HCT116 (cell line): ENCODE data around the gene GPR26. TPM values are rescaled to one million over a fixed set of nuclear protein-coding genes. Genes with fewer than 3 reads are reported as not detected.

ENCODE experiments used
- ATAC-seq: fragments of 200-7000 bp; cut with Tn5 transposase; 2 replicates; pipeline ENCODE4 v1.9.1; 2020; ENCODE audit warnings: mild to moderate bottlenecking, moderate library complexity
- BruUV-seq: library from RNA; stranded (reverse); fragments of 400-500 nt; replicated peaks from 2 replicates; lab custom pipeline; 2021; lab: Mats Ljungman, UMichigan
- CTCF ChIA-PET: fragments of 300-600 bp; sonication (Branson Sonifier 250); formaldehyde crosslinking; loops from one replicate; lab custom pipeline; 2021; ENCODE audit warnings: antibody characterized with exemption; lab: Charles Lee
- POLR2A ChIA-PET: fragments of 300-600, 350-600 bp; sonication (Branson Sonifier 250); formaldehyde crosslinking; loops from one replicate; lab custom pipeline; 2021; ENCODE audit warnings: antibody characterized with exemption; lab: Charles Lee
- RAD21 ChIA-PET, 2 experiments: fragments of 300-600 bp; sonication (Branson Sonifier 250); formaldehyde crosslinking; loops; one replicate each; lab custom pipeline; 2023; ENCODE audit warnings: low total read pairs in 2 of 2; ENCODE audit not compliant: uncharacterized antibody in 2 of 2, unreplicated experiment in 2 of 2, low non-redundant PET in 1 of 2; lab: Charles Lee
- DNase-seq: peaks from one replicate; pipeline ENCODE4 v3.0.0-alpha.2; 2010; ENCODE audit warnings: low read depth, low spot score
- H2AFZ ChIP-seq: fragments of 200-600 bp; shearing (Covaris generic), sonication (generic); 2 replicates; pipeline ENCODE4 v1.6.1; 2017; ENCODE audit warnings: low read depth, mixed run types, mixed read lengths, antibody characterized with exemption, low read length; ENCODE audit not compliant: poor library complexity, severe bottlenecking
- H3K27ac ChIP-seq: 2 replicates; pipeline ENCODE4 v1.5.1; 2012; ENCODE audit warnings: low read depth, low read length
- H3K27me3 ChIP-seq: fragments of 200-600 bp; sonication (generic); 2 replicates; pipeline ENCODE4 v1.6.1; 2016; ENCODE audit warnings: mixed run types, low read length, mixed read lengths; ENCODE audit not compliant: insufficient read depth
- H3K36me3 ChIP-seq, 2 experiments: fragments of 200-500 bp in 1 of 2; fragments of 200-600 bp in 1 of 2; sonication (Bioruptor generic) in 1 of 2; sonication (generic) in 1 of 2; 2 replicates each; pipeline versions ENCODE4 v1.5.1 to v1.6.1; 2014 to 2016; ENCODE audit warnings: low read length in 2 of 2, inconsistent platforms in 1 of 2, mixed read lengths in 1 of 2, mixed run types in 1 of 2; ENCODE audit not compliant: insufficient read depth in 2 of 2, control insufficient read depth in 1 of 2
- H3K4me1 ChIP-seq, 2 experiments: fragments of 200-600 bp in 1 of 2; sonication (generic) in 1 of 2; 2 replicates each; pipeline versions ENCODE4 v1.5.1 to v1.6.1; 2012 to 2017; ENCODE audit warnings: low read length in 2 of 2, inconsistent platforms in 1 of 2, mild to moderate bottlenecking in 1 of 2, mixed read lengths in 1 of 2, mixed run types in 1 of 2, moderate library complexity in 1 of 2; ENCODE audit not compliant: insufficient read depth in 2 of 2, control insufficient read depth in 1 of 2
- H3K4me2 ChIP-seq: fragments of 200-600 bp; sonication (generic); 2 replicates; pipeline ENCODE4 v1.6.1; 2017; ENCODE audit warnings: mixed run types, low read length, mixed read lengths
- H3K4me3 ChIP-seq, 2 experiments: fragments of 200-600 bp in 1 of 2; sonication (generic) in 1 of 2; replicated peaks in 1 of 2; 2 replicates each; pipeline ENCODE4 v1.5.1; 2011 to 2016; ENCODE audit warnings: low read length in 2 of 2, control low read depth in 1 of 2, low read depth in 1 of 2, mild to moderate bottlenecking in 1 of 2, mixed read lengths in 1 of 2, mixed run types in 1 of 2
- H3K79me2 ChIP-seq: fragments of 200-600 bp; sonication (generic); 2 replicates; pipeline ENCODE4 v1.6.1; 2017; ENCODE audit warnings: mild to moderate bottlenecking, mixed run types, low read length, moderate library complexity, mixed read lengths; ENCODE audit not compliant: insufficient read depth
- H3K9ac ChIP-seq: fragments of 200-600 bp; sonication (generic); 2 replicates; pipeline ENCODE4 v1.6.1; 2016; ENCODE audit warnings: low read length, mixed read lengths
- H3K9me2 ChIP-seq: fragments of 200-600 bp; sonication (generic), shearing (Covaris generic); 2 replicates; pipeline ENCODE4 v1.6.1; 2017; ENCODE audit warnings: mixed run types, mild to moderate bottlenecking, moderate library complexity; ENCODE audit not compliant: insufficient read depth
- H3K9me3 ChIP-seq, 2 experiments: fragments of 200-500 bp in 1 of 2; fragments of 200-600 bp in 1 of 2; sonication (Bioruptor generic) in 1 of 2; sonication (generic) in 1 of 2; 2 replicates each; pipeline ENCODE4 v1.6.1; 2014 to 2017; ENCODE audit warnings: low read length in 2 of 2, mixed read lengths in 2 of 2, inconsistent platforms in 1 of 2, low read depth in 1 of 2, mild to moderate bottlenecking in 1 of 2, mixed run types in 1 of 2, moderate library complexity in 1 of 2; ENCODE audit not compliant: control insufficient read depth in 1 of 2, insufficient read depth in 1 of 2
- H4K20me1 ChIP-seq: fragments of 200-600 bp; sonication (generic), shearing (Covaris generic); 2 replicates; pipeline ENCODE4 v1.6.1; 2017; ENCODE audit warnings: mixed run types, mild to moderate bottlenecking, moderate library complexity; ENCODE audit not compliant: insufficient read depth
- ATF3 ChIP-seq: IDR thresholded peaks from 2 replicates; pipeline ENCODE4 v1.6.1; 2012
- CBX3 ChIP-seq: IDR thresholded peaks from 2 replicates; pipeline ENCODE4 v1.6.1; 2012; ENCODE audit warnings: low read depth
- CEBPB ChIP-seq: IDR thresholded peaks from 2 replicates; pipeline ENCODE4 v1.6.1; 2012; ENCODE audit warnings: low read depth
- EGR1 ChIP-seq: IDR thresholded peaks from 2 replicates; pipeline ENCODE4 v1.6.1; 2012; ENCODE audit warnings: low read depth
- ELF1 ChIP-seq: IDR thresholded peaks from 2 replicates; pipeline ENCODE4 v1.6.1; 2012; ENCODE audit warnings: low read depth, borderline replicate concordance
- EZH2 ChIP-seq: fragments of 200-600 bp; sonication (generic); IDR thresholded peaks from 2 replicates; pipeline ENCODE4 v1.6.1; 2017; ENCODE audit warnings: antibody characterized with exemption, mixed run types
- EZH2phosphoT487 ChIP-seq: fragments of 200-600 bp; IDR thresholded peaks from 2 replicates; pipeline ENCODE4 v1.6.1; 2018; ENCODE audit warnings: antibody characterized with exemption, borderline replicate concordance
- JUND ChIP-seq: IDR thresholded peaks from 2 replicates; pipeline ENCODE4 v1.6.1; 2012
- MAX ChIP-seq: IDR thresholded peaks from 2 replicates; pipeline ENCODE4 v1.6.1; 2012
- POLR2A ChIP-seq: IDR thresholded peaks from 2 replicates; pipeline ENCODE4 v1.7.0; 2011; ENCODE audit warnings: borderline replicate concordance; ENCODE audit not compliant: insufficient read depth, insufficient read length; ENCODE audit errors: extremely low read depth
- POLR2AphosphoS5 ChIP-seq: IDR thresholded peaks from 2 replicates; pipeline ENCODE4 v1.6.1; 2011; ENCODE audit warnings: mild to moderate bottlenecking, low read depth, low read length, moderate library complexity
- RAD21 ChIP-seq: IDR thresholded peaks from 2 replicates; pipeline ENCODE4 v1.6.1; 2012; ENCODE audit warnings: low read depth, mild to moderate bottlenecking
- SIN3A ChIP-seq: IDR thresholded peaks from 2 replicates; pipeline ENCODE4 v1.6.1; 2012; ENCODE audit warnings: low read depth
- SP1 ChIP-seq: IDR thresholded peaks from 2 replicates; pipeline ENCODE4 v1.6.1; 2012; ENCODE audit warnings: low read depth
- TCF7L2 ChIP-seq: IDR thresholded peaks from 2 replicates; pipeline ENCODE4 v1.7.0; 2011; ENCODE audit warnings: borderline replicate concordance, inconsistent platforms; ENCODE audit not compliant: insufficient read depth, insufficient read length; ENCODE audit errors: extremely low read depth
- ZNF274 ChIP-seq: fragments of 200-500 bp; sonication (Bioruptor generic); IDR thresholded peaks from 2 replicates; pipeline ENCODE4 v1.6.1; 2014; ENCODE audit warnings: mild to moderate bottlenecking, low read depth, low read length, inconsistent platforms
- intact Hi-C: fragments of 100-400 bp; cut with micrococcal nuclease; formaldehyde crosslinking; loops from 2 replicates; pipeline ENCODE4 v1.10.0; 2022
- total RNA-seq: library from RNA; stranded (reverse); gene quantifications from one replicate; pipeline ENCODE4 v1.2.1, GENCODE V29; 2021; ENCODE audit not compliant: unreplicated experiment
- TF ChIP-seq, protein P1 (sequence below): IDR thresholded peaks from 2 replicates; pipeline ENCODE4 v1.6.1; 2012; ENCODE audit warnings: low read depth
- TF ChIP-seq, protein P2 (sequence below), 3 experiments: fragments of 200-600 bp in 1 of 3; sonication (generic) in 1 of 3; IDR thresholded peaks in 2 of 3; conservative IDR thresholded peaks in 1 of 3; 2 replicates each; pipeline ENCODE4 v1.5.1; 2012 to 2017; ENCODE audit warnings: low read depth in 2 of 3, low read length in 2 of 3, antibody characterized with exemption in 1 of 3, borderline replicate concordance in 1 of 3, control low read depth in 1 of 3, mild to moderate bottlenecking in 1 of 3, mixed read lengths in 1 of 3, mixed run types in 1 of 3, moderate library complexity in 1 of 3; ENCODE audit not compliant: insufficient read depth in 1 of 3

The GPR26 gene
- total RNA-seq, 1 experiment from 2014 or later: not detected

DNA sequence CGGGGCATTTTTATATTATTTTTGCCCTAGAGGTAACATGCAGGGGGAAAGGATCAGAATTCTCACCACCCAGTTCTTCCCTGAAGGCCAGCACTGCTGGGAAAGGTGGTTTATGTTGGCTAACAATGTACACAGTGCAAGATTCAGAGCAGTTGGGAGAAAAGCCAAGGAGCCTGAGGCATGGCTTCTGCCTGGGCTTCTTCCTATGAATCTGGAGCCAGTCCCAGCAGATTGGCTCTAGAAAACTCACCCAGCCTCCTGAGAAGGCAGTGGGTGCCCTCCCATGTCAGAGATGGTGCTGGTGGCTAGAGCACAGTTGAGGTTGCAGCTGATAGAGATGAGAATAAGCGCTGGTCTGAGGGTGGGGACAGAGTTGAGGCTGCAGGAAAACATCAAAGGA, 44.7 kb upstream of the GPR26 start:
- no peak for DNase-seq
- Histone ChIP-seq H3K4me2 (no peak overlapping the region), H3K4me3 (no peak overlapping the region), H3K9me2 (no peaks in the 10 kb centered on the region), H3K79me2 (no peaks in the 10 kb centered on the region), H3K27me3 (peaks cover 87% of the 10 kb centered on the region), H3K27ac (no peak overlapping the region), H4K20me1 (no peaks in the 10 kb centered on the region), H3K36me3 (no peaks in the 10 kb centered on the region), H3K9me3 (no peaks in the 10 kb centered on the region), H2AFZ (no peak overlapping the region), H3K9ac (no peak overlapping the region), H3K4me1 (no peaks in the 10 kb centered on the region)
- RAD21 ChIA-PET: no interaction called here
- POLR2A ChIA-PET: no interaction called here
- no TSS peak for BruUV-seq
- ATAC-seq: no peak
- TF ChIP-seq ZNF274 (no peak), EGR1 (no peak)
- intact Hi-C loops: no loop called here
- CTCF ChIA-PET: no interaction called here

DNA sequence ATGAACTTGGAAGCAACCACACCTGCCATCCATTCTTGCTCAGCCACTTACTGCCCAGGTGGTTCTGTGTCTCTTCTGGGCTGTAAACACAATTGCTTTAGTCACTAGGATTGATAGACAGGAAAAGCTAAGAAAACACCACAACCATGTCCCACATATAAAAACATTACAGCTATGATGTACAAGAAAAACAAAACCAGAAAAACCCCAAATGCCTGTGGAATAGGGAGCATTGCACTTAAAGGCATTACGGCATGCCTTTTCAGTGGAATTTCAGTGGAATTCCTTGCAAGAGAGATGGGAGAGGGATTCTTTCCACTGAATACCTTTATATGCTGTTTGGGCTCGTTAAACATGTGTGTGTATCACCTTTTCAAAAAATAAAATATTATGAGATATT, 44.2 kb upstream of the GPR26 start:
- intact Hi-C loops: no loop called here
- H3K9ac ChIP-seq: no peak overlapping the region
- ATAC-seq (no peak), DNase-seq (no peak)
- no peak overlapping the region for H2AFZ ChIP-seq
- RAD21 ChIA-PET: no interaction called here
- H3K4me1 ChIP-seq: no peaks in the 10 kb centered on the region
- no peaks in the 10 kb centered on the region for H3K9me2 ChIP-seq
- no peaks in the 10 kb centered on the region for H4K20me1 ChIP-seq
- H3K9me3 ChIP-seq: no peaks in the 10 kb centered on the region
- H3K4me2 ChIP-seq: no peak overlapping the region
- no peak overlapping the region for H3K27ac ChIP-seq
- POLR2A ChIA-PET: no interaction called here
- H3K36me3 ChIP-seq: no peaks in the 10 kb centered on the region
- no peaks in the 10 kb centered on the region for H3K79me2 ChIP-seq
- CTCF ChIA-PET: no interaction called here
- BruUV-seq: no TSS peak
- H3K4me3 ChIP-seq: no peak overlapping the region
- peaks cover 85% of the 10 kb centered on the region for H3K27me3 ChIP-seq
- TF ChIP-seq EZH2phosphoT487: no peak
- no peak for TF ChIP-seq ZNF274
- no peak for TF ChIP-seq ATF3
- no peak for TF ChIP-seq RAD21
- no peak for TF ChIP-seq TCF7L2
- TF ChIP-seq SIN3A: no peak
- TF ChIP-seq JUND: no peak
- TF ChIP-seq EZH2: no peak
- no peak for TF ChIP-seq MAX
- TF ChIP-seq, protein P1, sequence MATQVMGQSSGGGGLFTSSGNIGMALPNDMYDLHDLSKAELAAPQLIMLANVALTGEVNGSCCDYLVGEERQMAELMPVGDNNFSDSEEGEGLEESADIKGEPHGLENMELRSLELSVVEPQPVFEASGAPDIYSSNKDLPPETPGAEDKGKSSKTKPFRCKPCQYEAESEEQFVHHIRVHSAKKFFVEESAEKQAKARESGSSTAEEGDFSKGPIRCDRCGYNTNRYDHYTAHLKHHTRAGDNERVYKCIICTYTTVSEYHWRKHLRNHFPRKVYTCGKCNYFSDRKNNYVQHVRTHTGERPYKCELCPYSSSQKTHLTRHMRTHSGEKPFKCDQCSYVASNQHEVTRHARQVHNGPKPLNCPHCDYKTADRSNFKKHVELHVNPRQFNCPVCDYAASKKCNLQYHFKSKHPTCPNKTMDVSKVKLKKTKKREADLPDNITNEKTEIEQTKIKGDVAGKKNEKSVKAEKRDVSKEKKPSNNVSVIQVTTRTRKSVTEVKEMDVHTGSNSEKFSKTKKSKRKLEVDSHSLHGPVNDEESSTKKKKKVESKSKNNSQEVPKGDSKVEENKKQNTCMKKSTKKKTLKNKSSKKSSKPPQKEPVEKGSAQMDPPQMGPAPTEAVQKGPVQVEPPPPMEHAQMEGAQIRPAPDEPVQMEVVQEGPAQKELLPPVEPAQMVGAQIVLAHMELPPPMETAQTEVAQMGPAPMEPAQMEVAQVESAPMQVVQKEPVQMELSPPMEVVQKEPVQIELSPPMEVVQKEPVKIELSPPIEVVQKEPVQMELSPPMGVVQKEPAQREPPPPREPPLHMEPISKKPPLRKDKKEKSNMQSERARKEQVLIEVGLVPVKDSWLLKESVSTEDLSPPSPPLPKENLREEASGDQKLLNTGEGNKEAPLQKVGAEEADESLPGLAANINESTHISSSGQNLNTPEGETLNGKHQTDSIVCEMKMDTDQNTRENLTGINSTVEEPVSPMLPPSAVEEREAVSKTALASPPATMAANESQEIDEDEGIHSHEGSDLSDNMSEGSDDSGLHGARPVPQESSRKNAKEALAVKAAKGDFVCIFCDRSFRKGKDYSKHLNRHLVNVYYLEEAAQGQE: no peak
- TF ChIP-seq POLR2AphosphoS5: no peak
- no peak for TF ChIP-seq SP1
- TF ChIP-seq ELF1: no peak
- TF ChIP-seq POLR2A: no peak
- TF ChIP-seq CBX3: no peak
- TF ChIP-seq, protein P2, sequence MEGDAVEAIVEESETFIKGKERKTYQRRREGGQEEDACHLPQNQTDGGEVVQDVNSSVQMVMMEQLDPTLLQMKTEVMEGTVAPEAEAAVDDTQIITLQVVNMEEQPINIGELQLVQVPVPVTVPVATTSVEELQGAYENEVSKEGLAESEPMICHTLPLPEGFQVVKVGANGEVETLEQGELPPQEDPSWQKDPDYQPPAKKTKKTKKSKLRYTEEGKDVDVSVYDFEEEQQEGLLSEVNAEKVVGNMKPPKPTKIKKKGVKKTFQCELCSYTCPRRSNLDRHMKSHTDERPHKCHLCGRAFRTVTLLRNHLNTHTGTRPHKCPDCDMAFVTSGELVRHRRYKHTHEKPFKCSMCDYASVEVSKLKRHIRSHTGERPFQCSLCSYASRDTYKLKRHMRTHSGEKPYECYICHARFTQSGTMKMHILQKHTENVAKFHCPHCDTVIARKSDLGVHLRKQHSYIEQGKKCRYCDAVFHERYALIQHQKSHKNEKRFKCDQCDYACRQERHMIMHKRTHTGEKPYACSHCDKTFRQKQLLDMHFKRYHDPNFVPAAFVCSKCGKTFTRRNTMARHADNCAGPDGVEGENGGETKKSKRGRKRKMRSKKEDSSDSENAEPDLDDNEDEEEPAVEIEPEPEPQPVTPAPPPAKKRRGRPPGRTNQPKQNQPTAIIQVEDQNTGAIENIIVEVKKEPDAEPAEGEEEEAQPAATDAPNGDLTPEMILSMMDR (IDR thresholded peaks at IDR 0.05 in 2 of 3, conservative IDR thresholded peaks at IDR 0.05 in 1 of 3; ENCODE audit: borderline replicate concordance in 1 of 3, insufficient read depth in 1 of 3, low read depth in 2 of 3, low read length in 2 of 3): no peak
- no peak for TF ChIP-seq CEBPB
